H9 (cell line): Measurements from ENCODE around the gene SRSF4. TPM values are rescaled to one million over a fixed set of nuclear protein-coding genes. Genes with fewer than 3 reads are reported as not detected.

Experiments
- DNase-seq: peaks from one replicate; pipeline ENCODE4 v3.0.0-alpha.2; 2017
- H2AFZ ChIP-seq: one replicate; pipeline ENCODE4 v1.6.1; 2013; ENCODE audit warnings: mild to moderate bottlenecking, low read length, control low read depth, moderate library complexity
- H2AK5ac ChIP-seq: 2 replicates; pipeline ENCODE4 v1.6.1; 2013; ENCODE audit warnings: low read length, control low read depth, mixed read lengths; ENCODE audit not compliant: insufficient read length
- H2BK120ac ChIP-seq: one replicate; pipeline ENCODE4 v1.6.1; 2013; ENCODE audit warnings: low read depth, mild to moderate bottlenecking, low read length, control low read depth, inconsistent platforms; ENCODE audit not compliant: poor library complexity, severe bottlenecking
- H2BK12ac ChIP-seq: 2 replicates; pipeline ENCODE4 v1.6.1; 2013; ENCODE audit warnings: low read length, control low read depth, mixed read lengths, low read depth; ENCODE audit not compliant: insufficient read length
- H2BK15ac ChIP-seq: 2 replicates; pipeline ENCODE4 v1.6.1; 2013; ENCODE audit warnings: low read depth, low read length, control low read depth
- H2BK20ac ChIP-seq: one replicate; pipeline ENCODE4 v1.6.1; 2013; ENCODE audit warnings: low read depth, mild to moderate bottlenecking, low read length, control low read depth, inconsistent platforms; ENCODE audit not compliant: poor library complexity, severe bottlenecking
- H2BK5ac ChIP-seq: 2 replicates; pipeline ENCODE4 v1.6.1; 2013; ENCODE audit warnings: low read length, control low read depth, mixed read lengths; ENCODE audit not compliant: insufficient read length
- H3K14ac ChIP-seq: 2 replicates; pipeline ENCODE4 v1.6.1; 2013; ENCODE audit warnings: low read length, control low read depth; ENCODE audit not compliant: insufficient read depth
- H3K18ac ChIP-seq: 2 replicates; pipeline ENCODE4 v1.6.1; 2013; ENCODE audit warnings: low read depth, mild to moderate bottlenecking, mixed read lengths, low read length, control low read depth; ENCODE audit not compliant: insufficient read length
- H3K23ac ChIP-seq: 2 replicates; pipeline ENCODE4 v1.6.1; 2013; ENCODE audit warnings: low read length, control low read depth, mixed read lengths, low read depth; ENCODE audit not compliant: insufficient read length
- H3K23me2 ChIP-seq: 2 replicates; pipeline ENCODE4 v1.6.1; 2013; ENCODE audit warnings: low read depth, mild to moderate bottlenecking, mixed read lengths, low read length, control low read depth; ENCODE audit not compliant: insufficient read length, poor library complexity, severe bottlenecking
- H3K27ac ChIP-seq: 2 replicates; pipeline ENCODE4 v1.5.1; 2013; ENCODE audit warnings: low read length, control low read depth, mixed read lengths, low read depth; ENCODE audit not compliant: insufficient read length
- H3K27me3 ChIP-seq: 2 replicates; pipeline ENCODE4 v1.6.1; 2013; ENCODE audit warnings: low read length, control low read depth, inconsistent platforms; ENCODE audit not compliant: insufficient read depth
- H3K4ac ChIP-seq: 2 replicates; pipeline ENCODE4 v1.6.1; 2013; ENCODE audit warnings: low read depth, mild to moderate bottlenecking, control low read depth, inconsistent platforms, low read length, moderate library complexity
- H3K4me1 ChIP-seq: 2 replicates; pipeline ENCODE4 v1.6.1; 2013; ENCODE audit warnings: low read length, control low read depth, inconsistent platforms; ENCODE audit not compliant: insufficient read depth
- H3K4me2 ChIP-seq: 2 replicates; pipeline ENCODE4 v1.6.1; 2013; ENCODE audit warnings: low read length, control low read depth, mixed read lengths; ENCODE audit not compliant: insufficient read length, insufficient read depth
- H3K56ac ChIP-seq: 2 replicates; pipeline ENCODE4 v1.6.1; 2013; ENCODE audit warnings: low read depth, mild to moderate bottlenecking, mixed read lengths, low read length, control low read depth; ENCODE audit not compliant: insufficient read length
- H3K79me1 ChIP-seq: 2 replicates; pipeline ENCODE4 v1.6.1; 2013; ENCODE audit warnings: low read depth, mild to moderate bottlenecking, moderate library complexity, low read length, control low read depth, inconsistent platforms; ENCODE audit not compliant: insufficient read depth, poor library complexity, severe bottlenecking
- H3K79me2 ChIP-seq: 2 replicates; pipeline ENCODE4 v1.6.1; 2013; ENCODE audit warnings: low read length, control low read depth, inconsistent platforms; ENCODE audit not compliant: insufficient read depth
- H3K9ac ChIP-seq: 2 replicates; pipeline ENCODE4 v1.6.1; 2013; ENCODE audit warnings: low read length, control low read depth, mixed read lengths; ENCODE audit not compliant: insufficient read length; ENCODE audit errors: extremely low read depth
- H3K9me3 ChIP-seq: one replicate; pipeline ENCODE4 v1.6.1; 2013; ENCODE audit warnings: low read depth, low read length, inconsistent platforms; ENCODE audit not compliant: control insufficient read depth
- H3T11ph ChIP-seq: one replicate; pipeline ENCODE4 v1.6.1; 2013; ENCODE audit warnings: mild to moderate bottlenecking, low read length, control low read depth, inconsistent platforms
- H4K20me1 ChIP-seq: one replicate; pipeline ENCODE4 v1.6.1; 2013; ENCODE audit not compliant: control insufficient read depth, insufficient read length, insufficient read depth
- H4K5ac ChIP-seq: 2 replicates; pipeline ENCODE4 v1.6.1; 2013; ENCODE audit warnings: low read depth, mild to moderate bottlenecking, mixed read lengths, low read length, control low read depth; ENCODE audit not compliant: insufficient read length
- H4K8ac ChIP-seq: replicated peaks from 2 replicates; pipeline ENCODE4 v1.6.1; 2013; ENCODE audit warnings: low read length, control low read depth, mixed read lengths, low read depth; ENCODE audit not compliant: insufficient read length
- H4K91ac ChIP-seq: 2 replicates; pipeline ENCODE4 v1.6.1; 2013; ENCODE audit warnings: low read depth, mild to moderate bottlenecking, moderate library complexity, mixed read lengths, low read length, control low read depth; ENCODE audit not compliant: insufficient read length
- H3K27ac Mint-ChIP-seq, 3 experiments: 2 replicates in 2 of 3; 3 replicates in 1 of 3; pipeline ENCODE4 v1.8.0; 2020 to 2021; ENCODE audit warnings: mixed read lengths in 3 of 3, mild to moderate bottlenecking in 1 of 3, moderate library complexity in 1 of 3
- H3K27me3 Mint-ChIP-seq: 2 replicates; pipeline ENCODE4 v1.8.0; 2021; ENCODE audit warnings: low read depth, mild to moderate bottlenecking, moderate library complexity, mixed read lengths
- H3K36me3 Mint-ChIP-seq, 3 experiments: 2 replicates in 2 of 3; 3 replicates in 1 of 3; pipeline ENCODE4 v1.8.0; 2020 to 2021; ENCODE audit warnings: low read depth in 3 of 3, mixed read lengths in 3 of 3; ENCODE audit not compliant: insufficient read depth in 1 of 3
- H3K4me1 Mint-ChIP-seq, 2 experiments: 2 replicates each; pipeline ENCODE4 v1.8.0; 2020; ENCODE audit warnings: mixed read lengths in 2 of 2
- H3K4me3 Mint-ChIP-seq, 2 experiments: 2 replicates in 1 of 2; 3 replicates in 1 of 2; pipeline ENCODE4 v1.8.0; 2020 to 2021; ENCODE audit warnings: mild to moderate bottlenecking in 2 of 2, mixed read lengths in 2 of 2, moderate library complexity in 1 of 2
- H3K9me3 Mint-ChIP-seq, 2 experiments: 2 replicates in 1 of 2; 3 replicates in 1 of 2; pipeline ENCODE4 v1.8.0; 2020; ENCODE audit warnings: mild to moderate bottlenecking in 2 of 2, mixed read lengths in 2 of 2, moderate library complexity in 1 of 2
- WGBS: extraction: QIAGEN DNeasy Blood & Tissue Kit; methylation state at CpG from one replicate; pipeline ENCODE4 v1.1.7; 2013; ENCODE audit warnings: missing lambda C conversion rate, low lambda C conversion rate, mixed read lengths; ENCODE audit not compliant: insufficient read length; ENCODE audit errors: extremely low coverage; 5-methylcytosine and 5-hydroxymethylcytosine counted together
- total RNA-seq: library from RNA; stranded (reverse); gene quantifications from 2 replicates; pipeline ENCODE4 v1.2.1, GENCODE V29; 2021
- TF ChIP-seq, protein P1 (sequence below): fragments of 200-600 bp; sonication (generic); conservative IDR thresholded peaks from 3 replicates; pipeline ENCODE4 v1.8.0; 2021; ENCODE audit warnings: antibody characterized with exemption, mild to moderate bottlenecking

Gene SRSF4
- total RNA-seq, 1 experiment from 2014 or later = 90.6 TPM

DNA sequence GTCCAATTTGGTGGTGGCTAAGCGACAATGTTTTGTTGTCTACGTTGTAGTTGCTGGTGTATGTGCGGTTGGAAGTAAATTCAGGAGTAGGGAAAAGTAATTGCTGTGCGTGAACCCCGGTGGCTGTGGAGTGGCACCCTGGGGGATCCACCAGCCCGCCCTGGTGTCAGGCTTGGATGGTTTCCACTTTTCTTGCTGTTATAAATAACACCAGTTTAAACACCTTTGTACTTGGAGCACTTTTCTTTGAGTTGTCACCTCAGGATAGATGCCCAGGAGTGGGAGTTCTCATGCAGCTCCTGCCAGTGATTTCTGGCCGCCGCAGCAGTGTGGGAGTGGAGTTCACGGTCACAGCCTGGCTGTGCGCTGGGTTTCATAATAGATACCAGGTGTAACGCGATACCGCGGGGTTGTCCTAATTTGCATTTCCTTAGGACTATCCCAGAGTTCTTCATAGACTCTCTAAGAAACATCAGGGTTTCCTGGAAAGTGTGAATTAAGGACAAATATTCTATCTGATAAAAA, 45.2 kb downstream of the SRSF4 start:
- Histone ChIP-seq H2BK20ac (no peak overlapping the region), H4K20me1 (no peaks in the 10 kb centered on the region), H3K27ac (no peak overlapping the region), H3K27me3 (no peaks in the 10 kb centered on the region), H2BK5ac (no peak overlapping the region), H3K4ac (no peak overlapping the region), H2BK15ac (no peak overlapping the region), H3K4me2 (no peak overlapping the region), H3K14ac (no peak overlapping the region), H3K79me1 (no peaks in the 10 kb centered on the region), H2BK12ac (no peak overlapping the region), H3K4me1 (peaks cover 3% of the 10 kb centered on the region; the same call in 1 of the 2 replicates), H4K8ac (no peak overlapping the region), H2AFZ (no peak overlapping the region), H4K91ac (no peak overlapping the region), H3K56ac (no peak overlapping the region), H3K9me3 (no peaks in the 10 kb centered on the region), H4K5ac (no peak overlapping the region), H2BK120ac (no peak overlapping the region), H3T11ph (no peak overlapping the region), H3K79me2 (no peaks in the 10 kb centered on the region), H3K18ac (no peak overlapping the region), H3K23me2 (no peaks in the 10 kb centered on the region), H2AK5ac (no peak overlapping the region), H3K23ac (no peak overlapping the region), H3K9ac (no peak overlapping the region)
- no peak overlapping the region; a peak in 1 of 7 replicates for H3K27ac Mint-ChIP-seq
- WGBS = no CpG with 5 or more reads among the region's 14 CpGs
- no peak for DNase-seq
- H3K4me3 Mint-ChIP-seq = no peak overlapping the region; a peak in 1 of 5 replicates
- peaks cover 0 to 6% of the 10 kb centered on the region in 2 experiments; a peak in 1 of 5 replicates for H3K9me3 Mint-ChIP-seq
- H3K4me1 Mint-ChIP-seq = peaks cover 6 to 9% of the 10 kb centered on the region in 2 experiments; a peak in 3 of 4 replicates
- H3K36me3 Mint-ChIP-seq = peaks cover 0 to 4% (median 0%) of the 10 kb centered on the region in 3 experiments; a peak in 2 of 7 replicates
- H3K27me3 Mint-ChIP-seq = peaks cover 2% of the 10 kb centered on the region; the same call in 1 of the 2 replicates
- TF ChIP-seq, protein P1, sequence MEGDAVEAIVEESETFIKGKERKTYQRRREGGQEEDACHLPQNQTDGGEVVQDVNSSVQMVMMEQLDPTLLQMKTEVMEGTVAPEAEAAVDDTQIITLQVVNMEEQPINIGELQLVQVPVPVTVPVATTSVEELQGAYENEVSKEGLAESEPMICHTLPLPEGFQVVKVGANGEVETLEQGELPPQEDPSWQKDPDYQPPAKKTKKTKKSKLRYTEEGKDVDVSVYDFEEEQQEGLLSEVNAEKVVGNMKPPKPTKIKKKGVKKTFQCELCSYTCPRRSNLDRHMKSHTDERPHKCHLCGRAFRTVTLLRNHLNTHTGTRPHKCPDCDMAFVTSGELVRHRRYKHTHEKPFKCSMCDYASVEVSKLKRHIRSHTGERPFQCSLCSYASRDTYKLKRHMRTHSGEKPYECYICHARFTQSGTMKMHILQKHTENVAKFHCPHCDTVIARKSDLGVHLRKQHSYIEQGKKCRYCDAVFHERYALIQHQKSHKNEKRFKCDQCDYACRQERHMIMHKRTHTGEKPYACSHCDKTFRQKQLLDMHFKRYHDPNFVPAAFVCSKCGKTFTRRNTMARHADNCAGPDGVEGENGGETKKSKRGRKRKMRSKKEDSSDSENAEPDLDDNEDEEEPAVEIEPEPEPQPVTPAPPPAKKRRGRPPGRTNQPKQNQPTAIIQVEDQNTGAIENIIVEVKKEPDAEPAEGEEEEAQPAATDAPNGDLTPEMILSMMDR = no peak
